DLD1 (cell line): Measurements from ENCODE around the gene RHBDF2.

Source experiments
- in situ Hi-C: cut with HindIII; loops from 2 replicates; pipeline ENCODE4 v1.10.0; 2017; ENCODE audit warnings: low sequenced_read_pairs

The RHBDF2 gene

GRCh38 chr17:76484228-76484725, 16.9 kb downstream of the RHBDF2 start:
- in situ Hi-C loops: no loop called here

GRCh38 chr17:76481071-76481655, 20.1 kb downstream of the RHBDF2 start:
- in situ Hi-C loops: no loop called here

DNA sequence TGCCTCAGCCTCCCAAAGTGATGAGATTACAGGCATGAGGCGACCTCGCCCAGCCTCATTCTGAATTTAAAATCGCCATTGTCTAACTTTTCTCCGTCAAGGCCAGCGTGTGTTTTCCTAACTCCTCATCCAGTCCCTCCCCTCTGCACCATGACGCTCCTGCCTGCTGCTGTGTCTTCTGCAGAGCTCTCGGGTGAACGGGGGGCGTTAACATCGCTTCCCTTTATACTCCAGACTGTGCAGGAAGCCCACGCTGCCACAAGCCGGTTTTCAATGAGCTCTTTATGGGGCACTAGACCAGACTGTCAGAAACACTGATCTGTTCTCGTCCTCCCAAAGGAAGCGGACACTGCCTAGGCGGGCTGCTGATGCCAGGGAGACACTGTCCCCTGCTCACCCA, 20.6 kb downstream of the RHBDF2 start:
- in situ Hi-C loops: no loop called here

- in situ Hi-C loops: no loop called here
Observed at GRCh38 chr17:76479515-76480060, 21.6 kb downstream of the RHBDF2 start.

DNA sequence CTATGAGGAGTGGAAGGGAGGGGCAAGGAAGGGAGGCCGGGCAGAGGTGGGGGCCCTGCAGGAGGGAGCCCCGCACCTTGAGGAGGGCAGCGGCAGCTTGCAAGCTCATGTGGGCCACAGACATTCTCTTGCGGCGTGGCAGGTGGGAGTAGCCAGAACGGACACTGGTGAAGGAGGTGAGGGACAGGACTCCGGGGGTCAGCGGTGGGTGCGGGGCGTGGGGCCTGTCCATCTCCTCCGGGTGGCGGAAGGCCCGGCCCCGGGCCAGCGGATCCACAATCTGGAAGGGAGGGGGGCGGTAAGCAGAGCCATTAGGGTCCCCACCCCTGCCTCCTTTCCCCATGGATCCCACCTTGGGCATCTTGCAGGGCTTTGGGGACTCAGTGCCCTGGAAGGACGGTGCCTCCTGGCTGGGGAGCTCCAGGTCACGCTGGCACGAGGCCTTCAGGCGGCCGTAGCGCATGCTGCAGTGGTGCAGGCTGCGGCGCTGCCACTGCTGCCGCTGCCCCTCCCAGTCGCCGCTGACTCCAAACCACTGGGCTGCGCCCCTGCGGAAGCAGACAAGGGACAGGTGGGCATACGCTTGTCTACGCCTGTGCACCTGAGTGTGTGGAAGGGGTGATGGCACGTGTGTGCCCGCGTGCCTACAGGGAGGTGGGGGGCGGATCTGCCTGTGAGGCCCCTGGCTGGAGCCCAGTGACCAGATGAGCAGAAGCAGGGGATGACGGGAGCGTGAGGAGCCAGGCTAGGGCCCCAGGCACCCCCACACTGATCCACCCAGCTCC, 22.3 kb downstream of the RHBDF2 start:
- in situ Hi-C loops: no loop called here

- in situ Hi-C loops: no loop called here
Observed at GRCh38 chr17:76478097-76478496, 23.1 kb downstream of the RHBDF2 start.

DNA sequence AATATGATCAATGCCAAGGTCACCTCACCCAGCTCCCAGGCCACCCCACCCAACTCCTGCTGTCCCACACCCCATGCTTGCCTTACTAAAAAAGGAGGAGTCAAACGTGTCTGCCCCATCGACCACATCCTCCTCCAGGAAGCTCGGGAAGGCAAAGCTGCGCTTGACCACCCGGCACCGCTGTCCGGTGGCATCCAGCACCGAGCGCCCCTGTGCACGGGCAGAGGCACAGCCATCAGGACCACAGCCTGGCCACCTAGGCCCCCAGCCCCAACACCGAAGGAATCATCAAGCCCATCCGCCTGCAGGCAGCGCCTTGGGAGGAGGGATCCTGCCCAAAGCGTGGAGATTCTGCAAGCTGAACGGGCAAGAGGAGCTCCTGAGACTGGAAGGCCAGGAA, 23.6 kb downstream of the RHBDF2 start:
- in situ Hi-C loops: no loop called here

DNA sequence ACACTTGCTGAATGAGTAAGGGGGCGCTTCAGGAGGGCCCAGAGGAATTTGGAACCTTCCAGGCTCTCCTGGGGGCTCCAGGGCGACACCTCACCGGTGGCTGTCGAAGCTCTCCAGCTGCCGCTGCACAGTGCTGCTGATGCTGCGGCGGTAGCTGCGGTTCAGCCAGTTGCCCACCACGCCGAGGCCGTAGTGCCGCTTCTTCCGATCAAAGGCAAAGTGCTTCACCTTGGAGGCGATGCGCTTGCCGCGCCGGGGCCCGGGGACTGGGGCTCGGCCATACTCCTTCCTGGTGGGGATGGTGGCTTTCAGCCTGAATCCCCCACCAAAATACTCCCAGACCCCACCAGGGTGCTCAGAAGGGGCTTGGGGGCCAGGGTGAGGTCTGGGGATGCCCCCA, 24.5 kb downstream of the RHBDF2 start:
- in situ Hi-C loops: no loop called here

DNA sequence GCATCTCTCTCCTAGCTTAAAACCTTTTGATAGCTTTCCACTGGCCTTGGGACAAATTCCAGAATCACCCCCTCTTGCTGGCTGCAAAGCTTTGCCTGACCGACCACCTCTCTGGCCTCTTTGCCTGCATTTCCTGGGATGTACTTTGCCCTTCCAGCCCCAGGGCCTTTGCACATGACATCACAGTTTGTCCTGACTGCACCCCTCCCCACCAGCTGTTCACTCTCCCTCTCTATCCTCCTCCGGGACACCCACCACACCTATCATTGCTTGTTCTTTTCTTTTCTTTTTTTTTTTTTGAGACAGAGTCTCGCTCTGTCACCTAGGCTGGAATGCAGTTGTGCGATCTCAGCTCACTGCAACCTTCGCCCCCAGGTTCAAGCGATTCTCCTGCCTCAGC, 25.9 kb downstream of the RHBDF2 start:
- in situ Hi-C loops: no loop called here

GRCh38 chr17:76474894-76475293, 26.3 kb downstream of the RHBDF2 start:
- in situ Hi-C loops: no loop called here

DNA sequence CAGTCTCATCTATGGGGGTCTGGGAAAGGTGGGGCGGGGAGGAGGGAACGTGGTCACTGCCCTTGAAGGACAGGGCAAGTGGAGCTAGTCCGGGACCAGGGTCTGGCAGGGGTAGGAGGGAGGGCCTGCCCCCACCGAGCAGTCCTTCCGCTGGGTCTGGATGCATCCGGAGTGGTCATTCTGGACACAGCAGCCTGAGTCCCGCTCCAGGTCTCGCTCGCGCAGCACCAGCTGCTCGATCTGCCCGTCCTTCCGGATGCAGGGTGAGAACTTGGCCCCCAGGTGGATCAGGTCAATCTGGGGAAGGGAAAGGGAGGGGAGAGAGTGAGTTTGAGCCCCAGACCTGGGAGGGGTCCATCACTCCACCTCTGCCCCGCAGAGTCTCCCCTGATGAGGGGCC, 27.0 kb downstream of the RHBDF2 start:
- in situ Hi-C loops: no loop called here

DNA sequence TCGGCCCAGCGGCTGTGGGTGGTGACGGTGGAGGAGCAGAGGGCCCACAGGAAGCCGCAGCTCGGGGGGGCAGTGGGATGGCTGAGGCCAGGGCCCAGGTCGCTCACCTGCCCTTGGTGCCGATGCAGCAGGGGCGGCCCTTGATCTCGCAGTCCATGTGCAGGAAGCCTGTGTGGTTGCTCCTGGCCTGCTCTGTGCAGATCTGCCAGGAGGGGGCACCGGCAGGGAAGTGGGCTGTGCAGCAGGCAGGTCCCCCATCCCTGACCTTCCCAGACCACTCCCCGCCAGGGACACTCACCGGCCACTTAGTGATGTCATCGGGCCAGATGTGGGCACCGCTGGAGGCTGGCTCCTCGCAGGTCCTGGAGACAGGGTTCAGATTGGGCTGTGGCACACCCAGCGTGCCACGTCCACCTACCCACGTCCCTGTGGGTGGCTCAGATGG, 27.7 kb downstream of the RHBDF2 start:
- in situ Hi-C loops: no loop called here

DNA sequence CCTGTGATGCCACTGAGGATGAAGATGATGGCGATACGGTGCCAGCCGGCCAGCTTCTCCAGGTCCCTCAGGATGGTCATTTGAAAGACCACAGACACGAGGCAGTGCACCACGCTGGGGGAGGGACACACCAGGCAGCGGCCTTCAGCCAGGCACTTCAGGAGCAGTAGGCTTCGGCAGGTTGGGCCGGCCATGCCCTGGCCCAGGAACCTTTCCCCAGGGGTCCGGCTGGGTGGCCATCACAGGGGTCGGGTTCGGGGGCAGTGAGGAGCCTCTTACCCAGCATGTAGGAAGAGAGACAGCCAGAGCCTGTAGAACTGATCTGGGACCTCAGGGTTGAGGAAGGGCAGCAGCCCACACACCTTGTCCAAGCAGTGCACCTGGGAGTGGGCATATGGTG, 28.5 kb downstream of the RHBDF2 start:
- in situ Hi-C loops: no loop called here

DNA sequence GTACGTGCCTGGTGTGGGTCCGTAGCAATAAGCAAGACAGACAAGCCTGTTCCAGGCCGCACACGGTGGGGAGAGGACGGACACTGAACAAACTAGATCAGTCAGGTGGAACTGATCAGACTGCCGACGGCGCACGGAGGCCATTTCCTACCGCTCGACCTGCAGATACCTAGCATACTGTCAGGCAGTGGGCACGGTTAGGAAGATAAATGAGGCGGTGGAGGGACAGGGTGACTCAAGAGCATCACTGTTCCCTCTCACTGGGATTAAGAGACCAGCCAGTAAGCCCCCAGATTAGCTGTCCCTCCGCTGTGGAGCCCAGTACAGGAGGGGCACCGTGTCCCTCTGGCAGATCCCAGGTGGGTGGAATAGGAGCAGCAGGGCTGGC, 29.0 kb downstream of the RHBDF2 start:
- in situ Hi-C loops: no loop called here

DNA sequence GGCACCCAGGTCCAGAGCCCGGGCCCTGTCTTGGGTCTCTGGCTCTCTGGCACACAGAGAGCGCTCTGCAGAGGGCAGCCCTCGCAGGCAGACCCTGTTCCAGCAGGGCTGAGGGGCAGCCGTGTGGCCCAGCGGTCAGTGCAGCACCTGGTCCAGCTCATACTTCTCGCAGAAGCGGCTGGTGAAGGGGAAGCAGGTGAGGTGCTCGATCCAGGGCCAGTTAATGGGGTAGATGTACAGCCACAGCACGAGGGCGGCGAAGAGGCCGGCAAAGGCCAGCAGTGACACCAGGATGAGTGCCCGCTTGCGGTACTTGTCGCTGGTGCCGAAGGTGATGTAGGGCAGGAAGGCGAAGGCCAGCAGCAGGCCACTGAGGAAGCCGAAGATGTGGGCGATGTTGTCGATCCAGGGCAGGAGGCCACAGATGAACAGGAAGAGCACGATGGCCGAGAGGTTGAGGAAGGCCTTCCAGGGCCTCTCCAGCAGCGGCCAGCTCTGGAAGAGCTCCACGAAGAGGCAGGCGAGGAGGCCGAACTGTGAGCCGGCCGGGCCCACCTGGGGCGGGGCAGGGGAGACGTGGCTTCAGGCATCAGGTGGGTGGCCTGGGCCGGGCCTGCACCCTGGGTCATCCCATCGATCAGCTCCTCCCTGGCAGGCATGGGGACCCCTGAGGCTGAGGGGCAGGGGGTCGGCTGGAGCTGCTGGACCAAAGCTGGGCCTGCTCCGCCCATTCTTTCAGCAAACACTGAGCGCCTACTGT, 29.5 kb downstream of the RHBDF2 start:
- in situ Hi-C loops: no loop called here

GRCh38 chr17:76469991-76470739, 31.1 kb downstream of the RHBDF2 start:
- in situ Hi-C loops: no loop called here

DNA sequence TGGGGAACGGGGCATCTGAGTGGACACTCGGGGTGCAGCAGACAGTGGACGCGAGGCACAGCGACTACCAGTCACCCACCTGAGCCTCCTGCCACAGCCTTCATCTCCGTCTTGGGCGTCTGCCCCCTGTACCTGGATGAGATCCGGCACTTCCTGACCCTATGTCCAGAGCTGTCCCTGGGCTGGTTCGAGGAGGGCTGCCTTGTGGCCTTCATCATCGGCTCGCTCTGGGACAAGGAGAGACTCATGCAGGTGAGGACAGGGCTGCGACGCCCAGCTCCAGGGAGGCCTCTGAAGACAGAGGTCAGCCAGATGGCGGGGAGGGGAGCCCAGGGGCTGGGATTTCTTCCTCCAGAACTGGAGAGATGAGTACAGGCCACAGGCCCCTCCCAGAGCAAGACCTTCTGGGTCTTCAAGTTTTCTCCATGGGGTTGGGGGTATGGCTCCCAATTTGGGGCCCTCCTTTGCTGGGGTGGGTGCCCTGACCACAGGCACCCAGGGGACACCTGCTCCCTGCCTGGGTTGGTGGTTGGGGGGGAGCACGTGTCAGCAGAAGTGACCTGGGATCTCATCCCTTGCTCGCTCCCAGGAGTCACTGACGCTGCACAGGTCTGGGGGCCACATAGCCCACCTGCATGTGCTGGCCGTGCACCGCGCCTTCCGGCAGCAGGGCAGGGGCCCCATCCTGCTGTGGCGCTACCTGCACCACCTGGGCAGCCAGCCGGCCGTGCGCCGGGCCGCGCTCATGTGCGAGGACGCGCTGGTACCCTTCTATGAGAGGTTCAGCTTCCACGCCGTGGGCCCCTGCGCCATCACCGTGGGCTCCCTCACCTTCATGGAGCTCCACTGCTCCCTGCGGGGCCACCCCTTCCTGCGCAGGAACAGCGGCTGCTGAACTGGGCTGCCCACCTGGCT, 31.9 kb downstream of the RHBDF2 start:
- in situ Hi-C loops: no loop called here

DNA sequence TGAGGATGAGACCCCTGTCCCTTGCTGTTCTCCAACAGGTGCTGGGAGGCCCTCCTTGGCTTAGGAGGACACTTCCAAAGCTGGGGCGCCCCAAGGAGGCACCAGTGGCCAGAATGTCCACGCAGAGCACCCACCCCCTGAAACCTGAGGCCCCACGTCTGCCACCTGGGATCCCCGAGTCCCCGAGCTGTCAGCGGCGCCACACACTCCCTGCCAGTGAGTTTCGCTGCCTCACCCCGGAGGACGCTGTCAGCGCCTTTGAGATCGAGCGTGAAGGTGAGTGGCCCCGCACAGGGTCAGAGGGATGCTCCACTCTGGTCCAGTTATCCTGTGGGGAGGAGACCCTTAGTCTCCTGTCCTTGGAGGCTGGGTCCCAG, 32.6 kb downstream of the RHBDF2 start:
- in situ Hi-C loops: no loop called here

DNA sequence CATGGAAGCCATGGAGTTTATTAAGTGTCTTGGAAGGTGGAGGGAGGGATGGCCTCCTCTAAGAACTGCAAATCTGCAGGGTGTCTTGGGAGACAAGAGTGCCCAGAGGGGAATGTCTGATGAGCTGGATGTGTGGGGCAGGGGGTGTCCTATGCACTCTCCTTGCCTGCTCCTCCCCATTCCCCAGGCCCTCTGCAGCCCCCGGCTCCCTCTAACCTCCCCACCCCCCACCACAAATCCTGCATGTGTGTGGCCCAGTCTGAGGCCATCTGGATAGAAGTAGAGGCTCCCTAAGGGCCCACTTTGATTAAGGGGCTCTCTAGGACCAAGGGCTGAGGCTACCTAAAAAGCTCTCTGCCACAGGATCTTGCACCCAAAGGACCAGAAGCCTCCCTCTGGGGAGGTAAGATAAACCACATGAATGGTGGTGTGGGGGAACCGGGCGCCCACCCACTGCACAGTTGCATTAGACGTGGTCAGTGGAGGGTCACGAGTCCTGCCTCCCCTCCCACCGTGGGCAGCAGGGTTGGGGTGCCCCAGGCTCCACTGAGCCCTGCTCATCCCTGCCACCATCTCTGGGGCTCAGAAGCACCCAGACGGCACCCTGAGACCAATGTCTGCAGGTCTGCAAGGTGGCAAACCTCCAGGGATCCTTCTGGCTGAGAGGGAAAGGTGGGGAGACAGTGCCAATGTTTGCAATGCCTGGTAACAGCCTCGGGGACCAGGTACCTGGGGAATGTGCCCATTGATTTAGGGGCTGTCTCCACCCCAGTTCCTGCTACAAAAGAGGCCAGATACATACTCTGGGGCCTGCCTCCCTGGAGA, 33.2 kb downstream of the RHBDF2 start:
- in situ Hi-C loops: no loop called here
